Gastrocnemius medialis (tissue), 4 donors: ENCODE results near the gene PPM1L.

Source experiments
- POLR2A ChIP-seq, 2 donors: fragments of 450-650 bp; IDR thresholded peaks; one replicate each; pipeline ENCODE4 v1.6.1; 2017; ENCODE audit warnings: antibody characterized with exemption in 2 of 2, mild to moderate bottlenecking in 2 of 2, moderate library complexity in 2 of 2
- TF ChIP-seq, protein P1 (sequence below), 5 experiments: fragments of 450-650 bp in 3 of 5; fragments of 200-600 bp in 2 of 5; sonication (generic) in 2 of 5; IDR thresholded peaks in 4 of 5; conservative IDR thresholded peaks in 1 of 5; 1 replicate in 4 of 5; 2 replicates in 1 of 5; pipeline ENCODE4 v1.5.1; 2016 to 2019; ENCODE audit warnings: antibody characterized with exemption in 5 of 5, mild to moderate bottlenecking in 3 of 5, moderate library complexity in 3 of 5

- TF ChIP-seq, protein P1, sequence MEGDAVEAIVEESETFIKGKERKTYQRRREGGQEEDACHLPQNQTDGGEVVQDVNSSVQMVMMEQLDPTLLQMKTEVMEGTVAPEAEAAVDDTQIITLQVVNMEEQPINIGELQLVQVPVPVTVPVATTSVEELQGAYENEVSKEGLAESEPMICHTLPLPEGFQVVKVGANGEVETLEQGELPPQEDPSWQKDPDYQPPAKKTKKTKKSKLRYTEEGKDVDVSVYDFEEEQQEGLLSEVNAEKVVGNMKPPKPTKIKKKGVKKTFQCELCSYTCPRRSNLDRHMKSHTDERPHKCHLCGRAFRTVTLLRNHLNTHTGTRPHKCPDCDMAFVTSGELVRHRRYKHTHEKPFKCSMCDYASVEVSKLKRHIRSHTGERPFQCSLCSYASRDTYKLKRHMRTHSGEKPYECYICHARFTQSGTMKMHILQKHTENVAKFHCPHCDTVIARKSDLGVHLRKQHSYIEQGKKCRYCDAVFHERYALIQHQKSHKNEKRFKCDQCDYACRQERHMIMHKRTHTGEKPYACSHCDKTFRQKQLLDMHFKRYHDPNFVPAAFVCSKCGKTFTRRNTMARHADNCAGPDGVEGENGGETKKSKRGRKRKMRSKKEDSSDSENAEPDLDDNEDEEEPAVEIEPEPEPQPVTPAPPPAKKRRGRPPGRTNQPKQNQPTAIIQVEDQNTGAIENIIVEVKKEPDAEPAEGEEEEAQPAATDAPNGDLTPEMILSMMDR (IDR thresholded peaks at IDR 0.05 in 4 of 5, conservative IDR thresholded peaks at IDR 0.05 in 1 of 5): no peak
- no peak for TF ChIP-seq POLR2A (IDR thresholded peaks at IDR 0.05)
Observed at GRCh38 chr3:160780245-160780644, 24.2 kb downstream of the PPM1L start.
